ENCODE data around the gene NEO1.
"Not testable (repeated sequence)": the region's sequence is repeated elsewhere in the genome, so short reads cannot be mapped to it uniquely, and the experiment has no call there.

NEO1 gene

DNA sequence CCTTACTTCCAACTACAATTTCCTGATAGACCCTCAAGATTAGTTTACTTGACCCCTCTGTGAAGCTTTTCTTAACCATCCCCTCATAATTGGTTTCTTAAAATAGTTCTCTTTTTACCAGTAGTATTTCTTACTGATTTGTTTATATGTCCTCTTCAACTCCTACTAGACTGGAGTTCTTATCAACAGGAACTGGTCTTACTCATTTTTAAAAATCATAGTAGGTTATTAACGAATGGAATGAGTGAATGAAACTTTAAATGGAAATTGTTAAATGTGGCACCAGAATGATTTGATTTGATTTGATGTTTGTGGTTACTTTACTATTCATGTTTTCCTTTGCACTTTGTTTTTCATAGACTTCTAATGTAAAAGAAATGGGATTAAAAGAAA, 91.5 kb downstream of the NEO1 start:
- DNase-seq, result no peak

DNA sequence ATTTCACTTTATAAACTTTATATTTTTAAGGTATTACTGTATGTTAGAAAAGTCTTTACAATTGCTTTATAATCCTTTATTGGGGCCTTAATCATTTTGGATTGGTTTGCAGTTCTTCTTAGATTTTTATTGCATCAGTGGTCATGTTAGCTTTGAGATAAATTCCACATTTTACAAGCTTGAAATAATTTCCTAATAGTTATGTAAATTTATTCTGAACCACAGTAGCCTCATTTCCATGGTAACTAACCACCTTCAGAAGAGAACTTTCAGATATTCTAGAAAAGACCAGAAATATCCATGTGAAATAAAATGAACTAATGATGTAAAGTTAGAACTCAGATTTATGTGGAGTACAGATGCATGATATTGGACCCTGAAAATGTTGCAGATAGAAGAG, 94.2 kb downstream of the NEO1 start:
- DNase-seq, result no peak

DNA sequence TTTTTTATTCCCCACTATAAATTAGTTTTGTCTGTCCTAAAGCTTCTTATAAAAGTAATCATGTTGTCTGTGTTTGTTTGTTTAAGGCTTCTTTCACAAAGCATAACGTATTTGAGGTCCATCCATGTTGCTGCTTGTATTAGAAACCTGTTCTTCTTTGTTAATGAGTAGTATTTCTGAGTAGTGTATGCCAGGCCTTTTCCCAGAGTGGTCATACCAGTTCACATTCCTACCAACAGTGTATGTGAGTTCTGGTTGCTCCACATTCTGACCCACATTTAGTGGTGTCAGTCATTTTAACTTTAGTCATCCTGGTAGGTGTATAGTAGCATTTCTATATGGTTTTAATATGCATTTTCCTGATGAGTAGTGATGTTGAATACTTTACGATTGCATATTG, 98.6 kb downstream of the NEO1 start:
- no peak for DNase-seq

DNA sequence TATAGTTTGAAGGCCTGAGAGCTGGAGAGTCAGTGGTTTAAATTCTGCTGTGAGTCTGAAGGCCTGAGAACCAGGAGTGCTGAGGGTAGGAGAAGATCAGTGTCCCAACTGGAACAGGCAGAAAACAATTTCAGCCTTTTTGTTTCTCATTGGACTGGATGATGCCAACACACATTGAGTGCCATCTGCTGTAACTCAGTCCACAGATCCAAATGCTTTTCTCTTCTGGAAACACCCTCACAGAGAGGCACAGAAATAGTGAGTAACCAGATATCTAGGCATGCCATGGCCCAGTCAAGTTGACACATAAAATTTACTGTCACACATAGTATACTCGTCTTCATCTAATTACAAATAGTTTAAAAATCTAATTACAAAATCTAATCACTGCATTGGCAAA, 100.8 kb downstream of the NEO1 start:
- no peak for DNase-seq

DNA sequence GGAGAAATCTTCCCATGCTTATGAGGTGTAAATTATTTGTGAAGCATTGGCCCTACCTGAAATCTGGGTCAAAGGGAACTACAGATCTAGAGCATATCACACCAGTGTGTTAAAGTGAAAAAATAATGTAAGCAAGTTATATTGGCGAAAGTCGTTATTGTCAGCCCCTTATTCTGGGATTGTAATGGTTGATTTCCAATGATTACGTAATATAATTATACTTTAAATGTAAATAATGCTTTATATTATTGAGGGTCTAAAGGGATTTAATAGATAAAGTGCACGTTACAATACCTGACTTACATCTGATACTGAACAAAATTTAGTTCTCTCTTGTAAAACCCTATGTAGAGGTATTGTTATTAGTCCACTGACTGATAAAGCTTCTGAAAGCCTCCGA, 101.2 kb downstream of the NEO1 start:
- DNase-seq, result no peak

- DNase-seq, result no peak
These were observed 104.3 kb downstream of the NEO1 start for GRCh38 chr15:73156431-73157191.

DNA sequence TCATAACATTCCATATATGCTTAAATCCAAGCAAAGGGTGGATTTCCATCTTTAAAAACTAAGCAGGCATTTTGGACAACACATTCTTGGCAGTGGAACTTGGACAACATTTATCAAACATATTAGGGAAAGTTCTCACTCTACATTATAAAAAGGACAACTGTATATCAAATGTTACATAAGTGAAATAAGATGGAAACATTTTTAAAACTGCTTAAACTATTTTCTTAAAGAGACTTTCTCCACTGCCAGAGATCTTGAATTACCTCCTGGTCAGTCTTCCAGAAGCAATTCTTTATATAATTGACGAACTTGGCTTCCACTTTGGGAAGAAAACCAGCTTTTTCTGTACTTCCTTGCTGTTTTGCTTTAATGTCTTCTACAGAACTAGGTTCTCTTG, 109.3 kb downstream of the NEO1 start:
- DNase-seq, result no peak

DNA sequence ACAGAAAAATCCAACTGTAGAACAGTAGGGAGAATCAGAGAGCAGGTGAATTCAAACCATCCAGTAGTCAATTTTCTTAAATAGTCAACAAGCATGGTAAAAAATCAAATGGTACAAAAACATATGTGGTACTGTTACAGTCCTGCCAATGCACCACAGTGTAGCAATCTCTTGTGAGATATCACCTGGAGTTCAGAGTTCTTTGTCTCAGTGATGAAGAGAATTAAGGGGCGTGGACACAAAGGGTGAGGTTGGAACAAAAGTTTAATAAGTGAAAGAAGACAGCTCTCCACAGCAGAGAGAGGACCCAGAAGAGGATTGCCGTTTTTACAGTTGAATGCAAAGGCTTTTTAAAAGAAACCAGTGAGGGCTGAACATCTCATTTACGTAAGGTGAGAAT, 113.2 kb downstream of the NEO1 start:
- DNase-seq, result no peak

- no peak for DNase-seq
These were observed 113.6 kb downstream of the NEO1 start for GRCh38 chr15:73165844-73166243.

- not testable (repeated sequence) for DNase-seq
These were observed 114.4 kb downstream of the NEO1 start for GRCh38 chr15:73166711-73167110.

GRCh38 chr15:73168487-73168886, 116.2 kb downstream of the NEO1 start:
- DNase-seq, result no peak

- DNase-seq, result no peak
These were observed 119.4 kb downstream of the NEO1 start for GRCh38 chr15:73171711-73172110.

DNA sequence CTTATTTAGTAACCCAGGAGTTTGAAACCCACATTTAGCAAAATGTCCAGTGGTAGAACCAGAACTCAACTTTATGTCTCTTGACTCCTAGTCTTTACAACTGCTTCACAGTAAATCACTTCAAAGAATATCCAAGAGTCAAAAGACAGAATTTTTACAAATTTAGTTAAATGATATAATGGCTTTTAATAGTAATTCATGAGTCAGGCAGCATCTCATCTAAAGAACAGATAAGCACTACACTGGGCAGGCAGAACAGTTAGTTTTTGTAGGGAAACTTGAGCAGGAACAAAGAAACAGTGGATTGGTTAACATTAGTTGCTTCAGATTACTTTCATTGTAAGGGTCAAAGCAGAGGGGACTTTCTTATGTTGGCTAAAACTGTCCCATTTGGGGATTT, 120.2 kb downstream of the NEO1 start:
- DNase-seq, result no peak

DNA sequence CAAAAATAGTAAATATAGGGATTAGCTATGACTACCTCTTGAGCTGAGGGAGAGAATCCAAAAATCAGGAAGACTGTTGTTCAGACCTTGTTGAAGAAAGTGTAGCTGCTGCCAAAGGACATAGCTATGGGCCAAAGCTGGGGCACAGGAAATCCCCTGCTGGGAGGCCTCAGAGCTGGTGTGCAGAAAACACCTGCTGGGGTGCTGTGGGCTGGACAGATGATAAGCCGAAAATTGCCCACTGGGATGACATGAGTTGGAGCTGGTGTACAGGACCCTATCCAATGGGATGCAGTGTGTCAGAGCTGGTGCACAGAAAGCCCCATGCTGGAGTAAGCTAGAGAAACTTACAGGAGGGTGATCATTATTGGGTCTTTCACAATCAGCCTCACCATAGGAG, 121.9 kb downstream of the NEO1 start:
- DNase-seq, result no peak

DNA sequence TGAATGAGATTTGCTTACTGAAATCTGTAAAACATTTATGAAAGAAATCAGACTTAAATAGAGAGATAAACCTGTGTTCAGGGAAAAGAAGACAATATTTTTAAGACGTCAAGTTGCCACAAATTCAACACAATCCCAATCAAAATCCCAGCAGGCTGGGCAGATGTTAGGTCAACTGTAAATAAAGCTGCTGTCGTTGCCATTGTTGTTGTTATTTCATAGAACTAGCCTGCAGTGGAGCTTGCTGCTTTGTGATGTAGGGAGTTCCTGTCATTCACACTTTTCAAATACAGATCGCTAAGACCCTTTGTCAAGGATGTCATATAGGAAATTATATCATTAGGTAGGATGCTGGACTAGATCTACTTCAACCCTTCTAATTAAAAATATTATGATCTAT, 123.1 kb downstream of the NEO1 start:
- DNase-seq, result no peak

- no peak for DNase-seq
These were observed 124.3 kb downstream of the NEO1 start for GRCh38 chr15:73176598-73176997.

- no peak for DNase-seq
These were observed 130.8 kb downstream of the NEO1 start for GRCh38 chr15:73183071-73183470.

DNA sequence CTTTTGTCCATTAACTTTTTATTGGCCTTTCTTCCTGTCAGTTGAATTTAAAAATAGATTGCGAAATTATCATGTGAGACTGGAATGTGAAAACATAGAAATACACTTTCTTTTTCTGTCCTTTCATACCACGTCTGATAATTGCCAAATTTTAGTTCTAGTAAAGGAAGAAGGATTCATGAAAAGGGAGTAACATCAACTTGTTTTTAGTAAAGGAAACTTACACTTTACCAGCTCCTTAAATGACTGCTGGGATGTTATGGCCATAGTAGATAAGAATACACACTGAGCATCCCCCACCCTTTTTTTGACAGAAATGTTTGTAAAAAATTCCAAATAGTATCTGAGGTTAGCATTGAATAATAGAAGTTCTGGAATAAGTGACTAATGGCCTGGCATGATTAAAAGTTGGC, 137.9 kb downstream of the NEO1 start:
- DNase-seq, result no peak

DNA sequence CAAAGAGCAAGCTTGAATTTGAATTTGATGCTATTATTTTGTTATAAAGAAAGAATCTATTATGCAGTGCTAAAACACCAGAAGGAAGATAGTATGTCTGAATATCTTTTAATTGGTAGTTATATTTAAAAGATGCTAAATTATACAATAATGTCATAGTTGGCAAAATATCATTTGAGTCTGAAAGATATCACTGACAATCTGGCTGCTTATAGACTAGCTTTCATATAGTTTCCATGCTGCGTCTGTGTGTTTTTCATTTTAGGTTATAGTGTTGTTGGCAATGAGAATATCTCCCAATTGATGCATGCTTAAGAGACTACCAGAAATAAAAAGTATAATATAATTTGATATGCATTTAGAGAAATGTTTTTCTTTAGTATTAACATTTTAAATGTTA, 142.9 kb downstream of the NEO1 start:
- DNase-seq, result no peak

DNA sequence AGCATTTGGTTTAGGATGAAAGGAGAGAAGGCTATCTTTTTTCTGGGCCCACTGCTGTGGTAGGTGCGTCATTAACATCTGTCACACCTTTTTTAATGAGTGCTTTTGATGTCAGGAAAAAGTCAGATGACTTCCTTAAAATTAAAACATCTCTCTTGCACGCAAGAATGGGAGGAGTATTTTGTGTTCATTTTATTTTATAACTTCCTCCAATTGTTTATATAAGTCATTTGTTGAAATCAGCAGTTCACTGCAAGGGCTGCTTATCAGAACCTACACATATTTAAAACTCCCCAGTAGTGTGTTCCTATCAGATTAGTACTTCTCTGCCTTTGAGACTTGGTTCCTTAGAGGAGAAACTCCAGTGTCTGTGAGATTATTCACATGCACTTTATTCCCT, 143.8 kb downstream of the NEO1 start:
- DNase-seq, result no peak

- DNase-seq, result no peak
These were observed 148.1 kb downstream of the NEO1 start for GRCh38 chr15:73200339-73200738.

GRCh38 chr15:73210630-73211029, 158.4 kb downstream of the NEO1 start:
- DNase-seq, result no peak

DNA sequence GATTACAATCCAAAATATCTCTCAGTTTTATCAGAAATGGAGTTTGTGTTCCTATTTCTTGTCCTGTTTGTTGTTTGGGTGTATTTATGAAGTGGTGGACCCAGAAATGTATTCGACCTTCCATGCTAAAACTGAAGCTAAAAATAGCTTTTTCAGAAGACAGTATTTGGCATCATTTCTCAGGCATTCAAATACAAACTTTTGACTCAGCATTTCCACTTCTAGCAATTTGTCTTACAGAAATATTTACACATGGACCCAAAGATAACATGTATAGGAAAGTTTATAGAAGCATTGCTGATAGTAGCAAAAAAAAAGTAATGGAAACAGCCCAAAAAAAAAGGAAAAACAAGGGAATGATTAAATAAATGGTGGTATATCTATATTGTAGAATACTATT, 160.2 kb downstream of the NEO1 start:
- DNase-seq, result no peak

- not testable (repeated sequence) for DNase-seq
These were observed 169.2 kb downstream of the NEO1 start for GRCh38 chr15:73221450-73221849.

DNA sequence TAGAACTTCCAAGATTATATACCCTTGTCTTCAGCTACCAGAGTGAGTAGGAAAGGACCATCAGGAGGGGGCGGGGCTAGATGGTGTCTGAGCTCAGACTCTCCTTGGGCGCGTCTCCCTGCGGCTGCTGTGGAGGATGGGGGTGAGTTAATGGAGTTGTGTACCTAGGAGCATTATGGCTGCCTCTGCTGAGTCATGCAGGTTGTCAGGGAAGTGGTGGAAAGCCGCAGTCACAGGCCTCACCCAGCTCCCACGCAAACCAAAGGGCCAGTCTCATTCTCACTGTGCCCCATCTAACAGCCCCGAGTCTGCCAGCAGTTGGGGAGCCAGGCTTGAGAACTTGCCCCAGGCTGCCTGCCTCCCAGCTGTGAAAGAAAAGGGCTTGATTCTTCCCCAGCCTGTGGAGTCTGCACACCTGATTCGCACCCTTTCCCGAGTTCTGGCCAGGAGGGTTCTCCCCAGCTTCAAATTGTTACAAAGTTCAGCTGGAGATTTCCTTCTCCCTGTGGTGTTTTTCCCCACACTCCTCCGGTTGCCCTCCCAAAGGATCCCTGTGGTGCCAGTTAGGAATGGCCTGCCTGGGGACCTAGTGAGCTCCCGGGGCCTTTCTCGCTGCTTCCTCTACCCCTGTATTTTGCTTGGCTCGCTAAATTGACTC, 173.2 kb downstream of the NEO1 start:
- peak in 2 of 5 donors; percentile 13 to 66 for DNase-seq
